ENCODE data around the gene PBX1. TPM values are rescaled to one million over a fixed set of nuclear protein-coding genes. Genes with fewer than 3 reads are reported as not detected.
"Not testable (repeated sequence)": the region's sequence is repeated elsewhere in the genome, so short reads cannot be mapped to it uniquely, and the experiment has no call there.

PBX1 gene
- polyA plus RNA-seq, 1 donor (not counting 4 experiments of a cell fraction or from before 2014, with no cell fraction given) = 2.2 TPM

DNA sequence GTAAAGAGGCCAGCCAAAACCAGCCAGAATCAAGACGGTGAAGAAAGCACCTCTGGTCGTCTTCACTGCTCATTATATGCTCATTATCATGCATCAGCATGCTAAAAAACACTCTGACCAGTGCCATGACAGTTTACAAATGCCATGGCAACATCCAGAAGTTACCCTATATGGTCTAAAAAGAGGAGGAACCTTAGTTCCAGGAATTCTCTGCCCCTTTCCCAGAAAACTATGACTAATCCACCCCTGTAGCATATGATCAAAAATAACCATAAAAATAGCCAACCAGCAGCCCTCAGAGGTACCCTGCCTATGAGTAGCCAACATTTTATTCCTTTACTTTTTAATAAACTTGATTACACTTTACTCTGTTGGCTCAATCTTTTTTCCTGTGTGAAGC lies 34.2 kb upstream of the PBX1 start:
- TF ChIP-seq EZH2 (IDR thresholded peaks at IDR 0.05; ENCODE audit: low read length) = no peak
- no peak for TF ChIP-seq CTCF (optimal IDR thresholded peaks at IDR 0.05 in 1 of 3, IDR thresholded peaks at IDR 0.05 in 1 of 3, conservative IDR thresholded peaks at IDR 0.05 in 1 of 3; ENCODE audit: extremely low read depth in 1 of 3, insufficient read depth in 2 of 3, low read length in 3 of 3)
- Histone ChIP-seq H3K79me2 (ENCODE audit: control insufficient read depth, insufficient read depth, low read length) (no peaks in the 10 kb centered on the region), H3K4me3 (ENCODE audit: control insufficient read depth in 2 of 3, extremely low read depth in 1 of 3, insufficient read depth in 2 of 3, low read depth in 1 of 3, low read length in 3 of 3) (no peak overlapping the region), H3K4me1 (ENCODE audit: control insufficient read depth, extremely low read depth, insufficient read depth, low read length) (no peaks in the 10 kb centered on the region), H3K27ac (ENCODE audit: control insufficient read depth, insufficient read depth, low read length) (no peak overlapping the region), H2AFZ (ENCODE audit: control insufficient read depth, low read length) (no peak overlapping the region), H3K4me2 (ENCODE audit: control insufficient read depth, extremely low read depth, insufficient read depth, low read depth, low read length) (no peak overlapping the region), H3K9me3 (ENCODE audit: control insufficient read depth, low read depth, low read length) (peaks cover 2% of the 10 kb centered on the region), H3K36me3 (ENCODE audit: control insufficient read depth in 2 of 2, extremely low read depth in 1 of 2, insufficient read depth in 2 of 2, low read length in 2 of 2) (no peaks in the 10 kb centered on the region), H3K9me1 (ENCODE audit: control insufficient read depth, extremely low read depth, insufficient read depth, low read length) (no peaks in the 10 kb centered on the region), H4K20me1 (ENCODE audit: control insufficient read depth, extremely low read depth, insufficient read depth, low read length) (no peaks in the 10 kb centered on the region), H3K9ac (ENCODE audit: control insufficient read depth, extremely low read depth, insufficient read depth, low read length) (no peak overlapping the region), H3K27me3 (ENCODE audit: control insufficient read depth, extremely low read depth, insufficient read depth, low read length) (no peaks in the 10 kb centered on the region)
- no peak for DNase-seq (ENCODE audit: low read depth, low spot score)
- FAIRE-seq = no peak
- dilution Hi-C loops (cut with MboI; ENCODE audit: extremely low pct_ligation_motif_present, low sequenced_read_pairs) = no loop called here

DNA sequence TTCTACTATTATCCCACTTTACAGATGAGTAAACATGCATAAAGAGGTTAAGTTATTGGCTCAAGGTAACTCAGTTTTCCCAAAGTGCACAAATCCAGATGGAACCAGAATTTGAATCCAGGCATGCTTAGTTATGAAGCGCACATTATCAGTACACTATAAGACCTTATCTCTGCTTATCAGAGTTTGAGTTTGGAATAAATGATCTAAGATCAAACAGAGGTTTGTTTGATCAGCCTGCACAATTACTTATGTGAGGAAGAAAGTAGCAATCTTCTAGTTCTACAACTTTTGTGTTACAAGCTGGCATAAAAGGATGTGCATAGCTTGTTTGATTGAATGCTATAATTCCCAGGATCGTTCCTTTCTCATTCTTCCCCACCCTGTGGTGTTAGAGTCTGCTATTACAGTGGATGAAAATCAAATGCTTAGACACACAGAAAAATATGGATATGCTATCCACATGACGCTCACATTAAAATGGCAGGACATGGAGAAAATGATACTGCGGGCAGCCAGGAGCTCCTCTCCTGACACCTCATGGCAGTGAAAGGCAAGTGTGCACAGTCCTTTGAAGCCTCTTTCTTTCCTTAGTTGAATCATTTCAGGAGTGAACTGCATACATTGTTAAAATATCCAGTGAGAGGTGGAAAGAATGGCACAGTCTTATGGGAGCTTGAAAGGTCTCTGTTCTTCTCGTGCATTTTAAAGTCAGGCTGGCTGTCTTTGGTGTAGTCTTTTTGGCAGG lies 23.9 kb upstream of the PBX1 start:
- H3K79me2 ChIP-seq (ENCODE audit: control insufficient read depth, insufficient read depth, low read length) = no peaks in the 10 kb centered on the region
- no peak overlapping the region for H3K4me2 ChIP-seq (ENCODE audit: control insufficient read depth, extremely low read depth, insufficient read depth, low read depth, low read length)
- no peaks in the 10 kb centered on the region for H4K20me1 ChIP-seq (ENCODE audit: control insufficient read depth, extremely low read depth, insufficient read depth, low read length)
- no peaks in the 10 kb centered on the region for H3K27me3 ChIP-seq (ENCODE audit: control insufficient read depth, extremely low read depth, insufficient read depth, low read length)
- H3K9me1 ChIP-seq (ENCODE audit: control insufficient read depth, extremely low read depth, insufficient read depth, low read length) = no peaks in the 10 kb centered on the region
- no peak overlapping the region for H2AFZ ChIP-seq (ENCODE audit: control insufficient read depth, low read length)
- no peak for FAIRE-seq
- no peak overlapping the region for H3K4me3 ChIP-seq (ENCODE audit: control insufficient read depth in 2 of 3, extremely low read depth in 1 of 3, insufficient read depth in 2 of 3, low read depth in 1 of 3, low read length in 3 of 3)
- no peak overlapping the region for H3K9ac ChIP-seq (ENCODE audit: control insufficient read depth, extremely low read depth, insufficient read depth, low read length)
- no peak overlapping the region for H3K27ac ChIP-seq (ENCODE audit: control insufficient read depth, insufficient read depth, low read length)
- no peaks in the 10 kb centered on the region for H3K9me3 ChIP-seq (ENCODE audit: control insufficient read depth, low read depth, low read length)
- no peak for DNase-seq (ENCODE audit: low read depth, low spot score)
- dilution Hi-C loops (cut with MboI; ENCODE audit: extremely low pct_ligation_motif_present, low sequenced_read_pairs) = no loop called here
- H3K4me1 ChIP-seq (ENCODE audit: control insufficient read depth, extremely low read depth, insufficient read depth, low read length) = no peaks in the 10 kb centered on the region
- H3K36me3 ChIP-seq (ENCODE audit: control insufficient read depth in 2 of 2, extremely low read depth in 1 of 2, insufficient read depth in 2 of 2, low read length in 2 of 2) = no peaks in the 10 kb centered on the region
- TF ChIP-seq EZH2 (IDR thresholded peaks at IDR 0.05; ENCODE audit: low read length) (no peak), CTCF (optimal IDR thresholded peaks at IDR 0.05 in 1 of 3, IDR thresholded peaks at IDR 0.05 in 1 of 3, conservative IDR thresholded peaks at IDR 0.05 in 1 of 3; ENCODE audit: extremely low read depth in 1 of 3, insufficient read depth in 2 of 3, low read length in 3 of 3) (no peak)

- H3K27ac ChIP-seq (ENCODE audit: control insufficient read depth, insufficient read depth, low read length) = not testable (repeated sequence)
These were observed 6.5 kb upstream of the PBX1 start for GRCh38 chr1:164552463-164552988.

More at GRCh38 chr1:164552463-164552988, 6.5 kb upstream of the PBX1 start:
- H3K9me3 ChIP-seq (ENCODE audit: control insufficient read depth, low read depth, low read length); H3K4me1 ChIP-seq (ENCODE audit: control insufficient read depth, extremely low read depth, insufficient read depth, low read length); H2AFZ ChIP-seq (ENCODE audit: control insufficient read depth, low read length); dilution Hi-C loops (cut with MboI; ENCODE audit: extremely low pct_ligation_motif_present, low sequenced_read_pairs); H3K9ac ChIP-seq (ENCODE audit: control insufficient read depth, extremely low read depth, insufficient read depth, low read length); H3K36me3 ChIP-seq (ENCODE audit: control insufficient read depth in 2 of 2, extremely low read depth in 1 of 2, insufficient read depth in 2 of 2, low read length in 2 of 2); H3K4me3 ChIP-seq (ENCODE audit: control insufficient read depth in 2 of 3, extremely low read depth in 1 of 3, insufficient read depth in 2 of 3, low read depth in 1 of 3, low read length in 3 of 3); H3K27me3 ChIP-seq (ENCODE audit: control insufficient read depth, extremely low read depth, insufficient read depth, low read length); FAIRE-seq; DNase-seq (ENCODE audit: low read depth, low spot score); H3K9me1 ChIP-seq (ENCODE audit: control insufficient read depth, extremely low read depth, insufficient read depth, low read length); H3K4me2 ChIP-seq (ENCODE audit: control insufficient read depth, extremely low read depth, insufficient read depth, low read depth, low read length); H3K79me2 ChIP-seq (ENCODE audit: control insufficient read depth, insufficient read depth, low read length); H4K20me1 ChIP-seq (ENCODE audit: control insufficient read depth, extremely low read depth, insufficient read depth, low read length): not testable (repeated sequence)
